COLO668 (cell line): ENCODE data around the gene KLC3.
A peak's percentile ranks its signal among the peaks of the same experiment; 100 is the strongest.
"Not testable (repeated sequence)": the region's sequence is repeated elsewhere in the genome, so short reads cannot be mapped to it uniquely, and the experiment has no call there.

Experiments used
- DNase-seq: peaks from one replicate; lab custom pipeline; 2025; ENCODE audit not compliant: unreplicated experiment; lab: John Stamatoyannopoulos, UW

The KLC3 gene

DNA sequence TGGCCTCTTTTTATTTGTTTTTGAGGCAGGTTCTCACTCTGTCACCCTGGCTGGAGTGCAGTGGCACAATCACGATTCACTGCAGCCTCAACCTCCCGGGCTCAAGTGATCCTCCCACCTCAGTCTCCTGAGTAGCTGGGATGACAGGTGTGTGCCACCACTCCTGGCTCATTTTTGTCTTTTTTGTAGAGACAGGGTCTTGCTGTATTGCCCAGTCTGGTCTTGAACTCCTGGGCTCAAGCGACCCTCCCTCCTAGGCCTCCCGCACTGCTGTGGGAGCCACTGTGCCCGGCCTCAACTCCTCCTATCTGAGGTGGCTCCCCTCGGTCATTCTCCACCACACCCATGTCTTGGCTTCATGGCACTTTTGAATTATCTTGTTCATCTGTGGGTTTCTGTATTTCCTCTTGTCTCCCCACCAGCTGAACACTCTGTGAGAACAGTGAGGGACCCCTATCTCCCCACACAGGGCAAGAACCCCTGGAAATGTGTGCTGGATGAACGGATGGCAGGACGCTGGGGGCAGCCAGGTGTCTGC, 25.8 kb upstream of the KLC3 start:
- DNase-seq, result no peak

DNA sequence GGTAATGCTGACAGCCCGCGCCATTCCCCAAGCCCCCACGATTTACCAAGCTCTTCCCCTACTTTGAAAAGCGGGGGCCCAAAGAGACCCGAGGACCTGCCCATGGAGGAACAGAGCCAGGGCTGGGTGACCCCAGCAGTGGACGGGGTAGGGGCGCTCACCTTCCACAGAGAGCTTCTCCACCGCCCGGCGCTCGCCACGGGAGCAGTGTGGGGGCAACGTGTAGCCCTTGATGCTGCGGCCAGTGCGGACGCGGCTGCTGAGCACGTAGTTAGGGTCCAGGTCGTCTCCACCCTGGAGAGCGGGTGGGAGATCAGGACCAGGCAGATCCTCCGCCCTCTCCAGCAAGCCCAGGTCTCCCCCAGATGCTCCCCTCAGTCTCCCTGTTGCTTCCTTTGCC, 25.2 kb upstream of the KLC3 start:
- no peak for DNase-seq

DNA sequence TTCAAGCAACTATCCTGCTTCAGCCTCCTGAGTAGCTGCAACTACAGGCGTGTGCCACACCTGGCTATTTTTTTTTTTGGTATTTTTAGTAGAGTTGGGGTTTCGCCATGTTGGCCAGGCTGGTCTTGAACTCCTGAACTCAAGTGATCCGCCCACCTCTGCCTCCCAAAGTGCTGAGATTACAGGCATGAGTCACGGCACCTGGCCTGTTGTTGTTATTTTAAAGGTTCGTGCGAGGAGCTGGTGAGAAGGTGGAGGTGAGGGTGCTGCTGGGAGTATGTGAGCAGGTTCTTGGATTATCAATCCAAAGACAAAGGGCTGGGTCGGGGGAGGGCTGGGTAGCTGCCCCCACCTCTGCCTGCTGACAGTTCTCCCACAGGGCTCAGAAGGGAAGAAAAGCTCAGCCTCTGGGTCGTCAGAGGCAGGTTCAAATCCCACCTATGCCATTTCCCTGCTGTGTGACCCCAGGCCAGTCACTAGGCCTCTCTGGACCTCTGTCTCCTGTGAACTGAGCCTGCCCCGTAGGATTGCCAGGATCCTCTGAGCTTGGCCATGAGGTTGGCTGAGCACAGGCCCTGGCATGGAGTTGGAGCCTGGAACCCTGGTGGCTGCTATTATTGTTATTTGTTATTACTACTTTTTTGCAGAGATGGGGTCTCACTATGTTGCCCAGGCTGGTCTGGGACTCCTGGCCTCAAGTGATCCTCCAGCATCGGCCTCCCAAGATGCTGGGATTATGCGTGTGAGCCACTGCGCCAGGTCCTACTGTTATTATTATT, 19.4 kb upstream of the KLC3 start:
- no peak for DNase-seq

DNA sequence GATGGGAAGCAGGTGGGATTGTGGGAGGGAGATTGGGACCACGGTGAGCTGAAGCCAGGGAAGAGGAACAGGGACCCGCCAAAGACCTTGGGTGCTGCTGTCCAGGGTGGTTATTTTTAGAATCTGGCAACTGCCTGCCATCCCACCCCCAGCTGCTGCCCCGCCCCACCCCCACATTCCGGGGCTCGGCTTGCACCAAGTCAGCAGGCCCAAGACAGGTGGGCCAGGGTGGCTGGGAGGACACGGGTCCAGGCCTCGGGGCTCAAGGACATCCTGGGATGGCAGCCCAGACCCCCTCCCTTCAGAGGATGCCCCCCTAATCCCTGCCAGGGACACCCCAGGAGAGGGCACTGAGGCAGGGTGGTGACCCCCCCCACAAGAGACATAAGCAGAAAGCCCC, 18.7 kb upstream of the KLC3 start:
- DNase-seq, result no peak

DNA sequence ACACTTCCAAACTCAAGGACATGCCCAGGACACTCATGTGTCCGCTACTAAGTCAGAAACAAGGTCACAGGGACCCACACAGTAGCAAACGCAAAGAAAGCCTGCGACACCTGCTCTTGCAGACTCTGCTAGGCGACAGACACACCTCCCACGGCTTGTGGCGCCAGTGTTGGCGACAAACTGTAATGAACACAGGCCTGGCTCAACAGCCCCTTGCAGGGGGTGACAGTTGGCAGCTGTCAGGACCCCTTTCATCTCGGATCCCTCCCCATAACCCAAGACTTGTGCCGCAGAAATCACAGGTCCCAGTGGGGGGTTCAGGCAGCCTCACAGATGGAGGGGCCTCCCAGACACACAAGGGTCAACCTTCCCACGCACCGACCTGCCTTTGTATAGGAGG, 18.2 kb upstream of the KLC3 start:
- peak; percentile 12 for DNase-seq

DNA sequence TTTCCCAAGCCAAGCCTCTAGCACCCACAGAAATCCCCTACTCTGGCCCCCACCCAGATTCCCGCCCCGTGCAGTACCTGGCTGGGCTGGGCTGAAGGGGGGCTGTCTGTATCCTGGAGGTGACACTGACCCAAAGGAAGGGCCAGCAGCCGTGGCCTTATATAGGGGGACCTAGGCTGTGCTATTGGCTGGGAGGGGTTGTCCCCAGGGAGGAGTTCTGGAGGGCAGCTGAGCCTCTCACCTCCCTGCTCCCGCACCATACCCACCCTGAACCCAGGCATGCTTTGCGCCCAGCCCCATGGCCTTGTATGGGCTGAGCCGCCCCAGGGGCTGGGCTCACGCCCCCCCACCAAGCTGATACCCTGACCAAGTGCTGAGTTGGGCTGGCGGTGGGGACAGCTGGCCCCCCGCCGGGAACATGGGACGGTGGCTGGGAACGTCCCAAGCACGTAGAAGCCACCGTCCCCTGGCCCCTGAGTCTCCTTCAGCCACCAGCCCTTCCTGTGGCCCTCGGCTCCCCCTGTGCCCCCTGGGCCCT, 17.7 kb upstream of the KLC3 start, which contains the start of gene CKM:
CKM (minus strand) TSS at position 132 of the 538 bp plus-strand sequence. CDS start 3,162 bp downstream, outside the sequence.
- no peak for DNase-seq

DNA sequence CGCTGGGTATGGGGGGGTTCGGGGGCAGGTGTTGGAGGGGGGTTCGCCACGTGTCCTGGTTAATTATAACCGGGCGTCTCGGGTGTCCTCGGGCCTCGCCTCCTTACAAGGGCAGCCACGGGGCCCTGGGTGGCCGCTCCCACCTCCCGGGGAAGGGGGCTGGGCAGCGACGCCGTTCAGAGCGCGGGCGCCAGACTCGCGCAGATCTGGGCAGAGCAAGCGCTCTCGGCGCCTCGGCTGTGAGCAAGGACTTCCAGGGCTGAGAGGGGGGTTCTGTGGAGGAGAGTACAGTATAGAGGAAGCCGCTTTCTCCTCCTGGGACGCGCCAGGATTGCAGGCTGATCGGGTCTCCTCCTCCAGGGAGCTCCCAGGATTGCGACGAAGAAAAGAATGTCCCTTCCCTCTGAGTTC, 16.9 kb upstream of the KLC3 start:
- DNase-seq, result no peak

DNA sequence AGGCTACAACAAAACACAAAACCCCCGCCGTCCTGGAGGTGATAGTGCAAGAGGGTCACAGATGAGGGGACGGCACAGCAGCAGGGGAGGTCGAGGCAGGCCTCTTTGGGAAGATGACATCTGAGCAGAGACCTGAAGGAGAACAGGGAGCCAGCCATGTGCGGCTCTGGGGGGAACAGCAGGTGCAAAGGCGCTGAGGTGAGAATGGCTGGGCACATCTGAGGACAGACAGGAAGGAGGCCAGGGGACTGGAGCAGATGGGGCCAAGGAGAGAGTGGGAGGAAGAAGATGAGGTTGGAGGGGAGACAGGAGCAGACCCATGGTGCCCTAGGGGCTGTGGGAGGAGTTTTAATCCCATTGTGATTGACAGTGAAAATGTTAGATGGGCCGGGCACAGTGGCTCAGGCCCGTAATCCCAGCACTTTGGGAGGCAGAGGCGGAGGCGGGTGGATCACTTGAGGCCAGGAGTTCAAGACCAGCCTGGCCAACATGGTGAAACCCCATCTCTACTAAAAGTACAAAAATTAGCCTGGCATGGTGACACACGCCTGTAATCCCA, 16.1 kb upstream of the KLC3 start:
- DNase-seq, result no peak

DNA sequence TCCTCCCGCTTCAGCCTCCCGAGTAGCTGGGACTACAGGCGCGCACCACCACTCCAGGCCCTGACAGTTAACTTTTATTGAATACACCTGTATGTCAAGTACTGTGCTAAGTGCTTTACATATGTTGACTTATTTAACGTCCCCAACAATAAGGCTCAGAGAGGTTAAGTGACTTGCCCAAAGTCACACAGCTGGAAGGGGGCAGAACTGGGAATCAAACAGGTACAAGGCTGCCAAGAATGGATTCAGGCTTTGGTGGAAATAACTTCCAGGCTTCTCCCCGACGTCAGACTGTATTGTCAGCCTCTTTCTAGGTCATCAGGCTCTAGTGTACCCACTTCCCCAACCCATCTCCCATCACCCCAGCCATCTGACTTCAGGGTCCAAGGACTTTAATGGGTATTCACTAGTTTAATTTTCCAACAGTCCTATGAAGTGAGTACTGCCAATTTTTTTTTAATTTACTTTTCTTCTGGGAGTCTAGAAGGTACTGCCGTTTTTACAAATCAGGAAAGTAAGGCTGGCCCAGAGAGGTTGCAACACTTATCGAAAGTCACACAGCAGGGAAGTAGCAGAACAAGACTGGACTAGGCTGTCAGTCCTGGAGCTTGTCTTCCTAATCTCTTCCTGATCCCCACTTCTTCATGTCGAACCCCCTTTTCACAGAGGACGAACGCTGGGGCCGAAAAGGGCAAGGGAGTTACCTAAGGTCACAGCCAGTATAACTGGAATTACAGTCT, 13.0 kb upstream of the KLC3 start:
- DNase-seq, result no peak

DNA sequence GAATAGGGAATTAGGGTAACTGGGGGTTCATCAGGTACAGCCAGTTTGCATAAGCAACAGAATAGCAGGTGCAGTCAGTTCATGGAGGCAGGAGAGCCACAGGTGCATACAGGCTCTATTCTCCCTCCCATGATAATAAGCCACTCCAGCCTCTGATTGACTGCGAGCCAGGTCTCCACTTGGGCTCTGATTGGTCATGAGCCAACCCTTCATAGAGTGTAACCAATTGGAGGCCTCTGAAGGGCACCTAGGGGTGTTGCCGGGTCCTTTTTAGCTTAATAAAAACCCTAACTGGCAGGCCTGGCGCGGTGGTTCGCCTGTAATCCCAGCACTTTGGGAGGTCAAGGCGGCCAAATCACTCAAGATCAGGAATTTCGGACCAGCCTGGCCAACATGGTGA, 9.1 kb upstream of the KLC3 start:
- peak; percentile 19 for DNase-seq

DNA sequence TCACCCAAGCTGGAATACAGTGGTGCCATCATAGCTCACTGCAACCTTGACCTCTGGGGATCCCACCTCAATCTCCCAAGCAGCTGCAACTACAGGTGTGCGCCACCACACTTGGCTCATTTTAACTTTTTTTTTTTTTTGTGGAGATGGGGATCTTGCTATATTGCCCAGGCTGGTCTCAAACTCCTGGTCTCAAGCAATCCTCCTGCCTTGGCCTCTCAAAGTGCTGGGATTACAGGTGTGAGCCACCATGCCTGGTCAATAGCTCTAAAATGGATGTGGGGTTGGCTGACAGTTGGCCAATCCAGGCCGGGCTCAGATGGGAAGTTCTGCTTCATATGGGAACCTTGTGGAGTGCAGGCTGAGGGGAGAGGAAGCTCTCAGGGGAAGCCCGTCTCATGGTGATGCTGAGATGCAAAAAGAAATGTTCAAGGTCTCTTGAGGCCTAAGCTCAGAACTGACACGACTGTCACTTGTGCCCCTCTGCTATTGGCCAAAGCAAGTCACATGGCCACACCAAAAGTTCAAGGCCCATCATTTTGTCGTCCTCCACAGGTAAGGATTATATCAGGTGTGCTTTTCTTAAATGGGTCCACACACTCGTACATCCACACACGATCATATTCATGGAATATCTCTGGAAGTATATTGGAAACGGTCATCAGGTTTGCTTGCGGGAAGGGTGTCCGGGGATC, 6.8 kb upstream of the KLC3 start:
- DNase-seq, result no peak

DNA sequence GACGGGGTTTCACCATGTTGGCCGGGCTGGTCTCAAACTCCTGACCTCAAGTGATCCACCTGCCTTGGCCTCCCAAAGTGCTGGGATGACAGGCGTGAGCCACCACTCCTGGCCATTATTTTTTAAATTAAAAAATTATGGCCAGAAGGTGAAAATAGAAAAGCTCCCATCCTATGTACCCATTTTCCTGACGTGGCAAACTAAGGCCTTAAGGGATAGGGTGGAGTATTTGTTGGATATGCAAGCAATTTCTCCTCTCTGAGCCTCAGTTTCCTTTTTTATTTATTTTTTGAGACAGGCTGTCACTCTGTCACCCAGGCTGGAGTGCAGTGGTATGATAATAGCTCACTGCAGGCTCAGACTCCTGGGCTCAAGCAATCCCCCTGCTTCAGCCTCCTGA, 5.7 kb upstream of the KLC3 start:
- DNase-seq, result not testable (repeated sequence)

DNA sequence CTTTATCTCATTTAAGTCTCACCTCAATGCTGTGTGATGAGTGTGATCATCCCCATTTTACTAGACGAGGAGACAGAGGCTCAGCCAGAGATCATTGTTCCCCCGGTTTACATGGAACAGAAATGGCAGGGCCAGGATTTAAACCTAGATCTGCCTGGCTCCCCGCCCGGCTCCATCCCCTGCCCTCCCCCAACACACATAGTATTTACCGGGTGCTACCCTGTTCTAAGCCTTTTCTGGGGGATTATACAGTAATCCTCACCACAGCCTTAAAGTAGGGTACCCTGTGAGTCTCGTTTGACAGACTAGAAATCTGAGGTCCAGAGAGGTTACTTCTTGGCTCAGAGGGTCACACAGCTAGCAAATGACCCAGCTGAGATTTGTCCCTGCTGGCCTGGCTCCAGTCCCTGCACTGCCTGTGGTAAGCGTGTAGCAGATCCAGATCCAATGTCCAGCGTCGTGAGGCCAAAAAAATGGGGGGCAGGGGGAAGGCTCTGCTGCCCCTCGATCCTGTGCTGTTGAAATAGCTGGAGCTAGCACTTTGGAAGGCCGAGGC, 3.8 kb upstream of the KLC3 start:
- no peak for DNase-seq

DNA sequence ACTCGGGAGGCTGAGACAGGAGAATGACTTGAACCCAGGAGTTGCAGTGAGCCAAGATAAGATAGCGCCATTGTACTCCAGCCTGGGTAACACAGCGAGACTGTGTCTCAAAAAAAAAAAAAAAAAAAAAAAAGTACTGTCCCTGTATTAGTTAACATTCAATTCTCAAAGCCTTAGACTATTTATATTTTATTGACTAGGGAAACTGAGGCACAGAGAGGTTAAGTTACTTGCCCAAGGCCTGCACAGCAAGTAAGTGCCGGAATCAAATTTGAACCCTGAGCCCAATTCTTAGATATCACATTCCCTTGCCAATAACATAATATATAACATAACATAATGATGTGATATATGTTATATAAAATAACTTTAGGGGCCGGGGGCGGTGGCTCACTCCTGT, 921 bp upstream of the KLC3 start:
- DNase-seq, result no peak

DNA sequence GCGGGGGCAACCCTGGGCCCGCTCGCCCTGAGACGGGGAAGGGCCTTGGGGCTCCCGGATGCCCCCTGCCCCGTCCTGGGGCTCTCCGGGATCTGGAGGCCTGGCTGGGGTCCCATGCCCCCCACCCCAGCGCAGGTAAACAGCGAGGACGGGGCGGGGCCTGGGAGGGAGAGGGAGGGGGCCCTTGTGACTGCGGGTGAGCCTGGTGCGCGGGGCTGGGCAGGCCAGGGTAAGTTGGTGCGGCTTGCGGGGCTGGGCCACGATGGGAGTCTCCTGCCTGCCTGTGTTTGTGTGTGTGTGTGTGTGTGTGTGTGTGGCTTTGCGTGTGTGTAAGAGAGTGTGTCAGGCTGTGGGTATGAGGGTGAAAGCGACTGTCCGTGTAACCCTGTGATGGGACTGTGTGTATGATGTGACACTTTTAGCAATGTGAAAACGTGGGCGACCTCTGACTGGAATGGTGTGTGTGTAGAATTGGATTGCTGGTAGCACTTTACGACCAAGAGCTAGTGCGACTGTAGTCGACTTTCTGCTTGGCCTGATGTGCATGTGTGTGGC, 426 bp downstream of the KLC3 start:
- no peak for DNase-seq

DNA sequence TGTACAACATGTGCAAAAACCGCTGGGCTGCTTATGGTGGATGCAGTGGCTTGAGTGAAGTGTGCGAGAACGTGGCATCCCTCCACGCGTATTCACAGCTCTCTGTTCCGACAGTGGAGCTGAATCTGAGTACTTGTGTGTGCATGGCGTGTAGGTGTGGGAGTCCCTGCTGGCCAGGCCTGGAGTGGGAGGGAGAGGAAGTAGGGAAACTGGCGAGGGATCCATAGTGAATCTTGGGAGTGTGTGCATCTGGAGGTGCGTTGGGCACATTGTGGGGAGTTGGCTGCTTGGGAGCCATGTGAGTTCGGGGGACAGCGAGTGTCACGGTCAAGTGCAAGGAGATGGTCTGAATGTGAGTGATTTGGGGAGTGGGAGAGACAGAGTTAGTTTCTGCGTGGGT, 2.4 kb downstream of the KLC3 start:
- DNase-seq, result no peak

DNA sequence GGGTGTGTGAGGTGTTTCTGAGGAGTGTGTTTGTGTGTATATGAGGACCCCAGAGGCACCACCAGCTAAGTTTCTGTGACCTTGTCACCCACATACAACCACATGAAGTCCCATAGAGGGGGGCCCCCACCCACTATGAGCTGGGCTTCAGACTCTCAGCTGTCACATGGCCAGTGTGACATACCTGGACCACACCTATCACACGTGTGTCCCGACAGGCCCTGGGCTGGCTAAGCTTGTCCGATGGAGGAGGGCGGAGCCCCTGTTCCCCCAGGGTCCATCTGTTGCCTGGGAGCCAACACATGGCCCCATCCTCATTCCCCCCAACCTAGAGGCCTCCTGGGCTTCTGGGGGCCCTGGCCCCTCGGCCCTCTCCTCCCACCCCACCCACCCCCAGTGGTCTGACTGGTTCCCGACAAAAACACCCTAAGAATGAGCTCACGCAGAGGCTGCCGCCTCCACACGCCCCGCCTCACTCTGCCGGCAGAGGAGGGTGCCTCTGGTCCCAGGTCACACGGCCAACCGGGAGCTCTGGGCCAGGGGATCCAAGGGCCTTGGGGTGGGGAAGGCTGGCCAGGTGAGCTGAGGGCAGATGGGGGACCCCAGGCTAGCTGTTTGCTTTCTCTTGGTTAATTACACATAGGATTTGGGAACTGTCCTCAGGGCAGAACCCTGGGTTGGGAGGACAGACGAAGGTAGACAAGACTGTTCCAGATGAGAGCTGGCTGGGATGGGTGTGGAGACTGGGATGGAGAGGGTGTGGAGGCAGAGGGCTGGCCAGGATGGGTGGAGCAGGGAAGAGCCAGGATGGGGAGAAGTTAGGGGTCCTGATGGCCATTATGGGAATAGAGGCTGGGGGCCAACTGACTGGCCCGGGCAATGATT, 4.3 kb downstream of the KLC3 start:
- DNase-seq, result no peak

DNA sequence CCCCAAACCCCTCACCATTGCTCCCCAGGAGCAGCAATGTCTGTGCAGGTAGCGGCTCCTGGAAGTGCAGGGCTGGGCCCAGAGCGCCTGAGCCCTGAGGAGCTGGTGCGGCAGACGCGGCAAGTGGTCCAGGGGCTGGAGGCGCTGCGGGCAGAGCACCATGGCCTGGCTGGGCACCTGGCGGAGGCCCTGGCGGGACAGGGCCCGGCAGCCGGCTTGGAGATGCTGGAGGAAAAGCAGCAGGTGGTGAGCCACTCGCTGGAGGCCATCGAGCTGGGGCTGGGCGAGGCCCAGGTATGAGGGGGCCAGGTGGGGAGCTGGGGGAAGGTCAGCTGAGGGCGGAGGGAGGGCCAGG, 4.9 kb downstream of the KLC3 start:
- no peak for DNase-seq

DNA sequence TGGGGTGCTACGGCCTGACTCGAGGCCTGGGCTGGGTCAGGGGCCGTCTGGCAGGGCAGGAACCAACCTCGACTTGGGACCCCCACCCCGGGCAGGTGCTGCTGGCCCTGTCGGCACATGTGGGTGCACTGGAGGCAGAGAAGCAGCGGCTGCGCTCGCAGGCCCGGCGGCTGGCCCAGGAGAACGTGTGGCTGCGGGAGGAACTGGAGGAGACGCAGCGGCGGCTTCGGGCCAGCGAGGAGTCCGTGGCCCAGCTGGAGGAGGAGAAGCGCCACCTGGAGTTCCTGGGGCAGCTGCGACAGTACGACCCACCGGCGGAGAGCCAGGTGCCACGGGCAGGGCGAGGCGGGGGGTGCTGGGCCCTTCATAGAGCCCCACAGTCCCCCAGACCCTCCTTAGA, 5.9 kb downstream of the KLC3 start:
- peak; percentile 24 for DNase-seq
